Measurements from ENCODE around the gene SH3TC2. TPM values are rescaled to one million over a fixed set of nuclear protein-coding genes. Genes with fewer than 3 reads are reported as not detected.
A peak's percentile ranks its signal among the peaks of the same experiment; 100 is the strongest.

Gene SH3TC2
- polyA plus RNA-seq, 12 donors, result 0.91 to 5.0 (median 2.0) TPM; not detected in 2

DNA sequence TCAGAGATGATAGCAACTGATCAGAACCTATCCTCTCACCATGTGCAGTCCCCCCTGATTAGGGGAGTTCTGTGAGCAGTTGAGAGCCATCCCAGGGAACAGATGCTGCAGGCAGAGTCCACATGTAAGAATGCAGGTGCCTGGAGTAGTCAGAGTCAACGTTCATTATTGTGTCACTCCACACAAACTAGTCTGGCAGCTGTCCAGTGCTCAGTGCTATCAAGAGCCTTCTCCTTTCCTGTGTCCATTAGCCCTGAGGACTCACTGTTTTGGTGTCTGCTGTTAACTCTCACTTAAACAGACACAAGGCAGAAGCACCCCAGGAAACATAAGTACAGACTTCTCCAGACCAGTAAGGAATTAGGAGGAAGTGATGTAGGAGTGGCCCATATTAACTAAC is 2.5 kb downstream of the SH3TC2 start:
- no peak for DNase-seq

- no peak for DNase-seq
These were observed 6.2 kb downstream of the SH3TC2 start for GRCh38 chr5:149056616-149057165.

- no peak for DNase-seq
These were observed 8.4 kb downstream of the SH3TC2 start for GRCh38 chr5:149054416-149054815.

DNA sequence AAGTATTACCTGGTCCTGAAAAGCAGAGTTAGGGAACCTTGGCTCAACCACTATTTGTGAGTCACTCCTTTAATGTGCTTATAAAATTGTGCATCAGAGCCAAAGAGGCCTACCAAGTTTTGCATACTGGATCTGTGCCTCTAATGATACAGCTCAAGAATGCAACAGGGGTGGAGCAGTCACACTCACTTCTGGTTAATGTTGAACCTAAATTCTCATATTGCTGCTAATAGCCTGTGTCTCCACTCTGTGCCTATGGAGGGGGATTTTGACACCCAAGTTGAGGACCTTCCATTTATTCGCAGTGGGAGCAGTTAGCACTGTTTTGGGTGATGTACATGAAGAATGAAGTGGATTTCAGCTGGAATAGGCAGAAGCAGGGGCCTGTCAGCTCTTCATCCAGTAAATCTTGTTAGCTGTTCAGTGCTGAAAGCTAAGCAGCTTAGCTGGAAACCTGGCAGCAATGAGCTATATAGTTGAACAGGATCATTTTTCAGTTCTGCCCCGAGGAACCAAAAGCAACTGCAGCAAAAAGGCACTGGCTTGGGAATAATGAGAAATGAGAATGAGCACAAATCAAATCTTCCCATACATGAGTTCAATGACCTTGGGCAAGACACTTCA is 9.7 kb downstream of the SH3TC2 start:
- DNase-seq, result peak; percentile 43

DNA sequence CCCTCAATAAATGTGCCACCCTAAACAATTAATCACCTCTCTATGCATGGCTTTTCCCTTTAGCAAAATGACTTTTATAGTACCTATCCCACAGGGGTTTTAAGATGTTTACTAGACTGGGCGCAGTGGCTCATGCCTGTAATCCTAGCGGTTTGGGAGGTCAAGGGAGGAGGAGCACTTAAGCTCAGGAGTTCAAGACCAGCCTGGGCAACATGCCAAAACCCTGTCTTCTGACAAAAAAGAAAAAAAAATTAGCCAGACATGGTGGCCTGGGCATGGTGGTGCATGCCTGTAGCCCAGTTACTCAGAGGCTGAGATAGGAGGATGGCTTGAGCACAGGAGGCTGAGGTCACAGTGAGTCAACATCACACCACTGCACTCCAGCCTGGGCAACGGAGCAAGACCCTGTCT is 13.5 kb downstream of the SH3TC2 start:
- no peak for DNase-seq

- DNase-seq, result no peak
These were observed 14.1 kb downstream of the SH3TC2 start for GRCh38 chr5:149048811-149049210.

DNA sequence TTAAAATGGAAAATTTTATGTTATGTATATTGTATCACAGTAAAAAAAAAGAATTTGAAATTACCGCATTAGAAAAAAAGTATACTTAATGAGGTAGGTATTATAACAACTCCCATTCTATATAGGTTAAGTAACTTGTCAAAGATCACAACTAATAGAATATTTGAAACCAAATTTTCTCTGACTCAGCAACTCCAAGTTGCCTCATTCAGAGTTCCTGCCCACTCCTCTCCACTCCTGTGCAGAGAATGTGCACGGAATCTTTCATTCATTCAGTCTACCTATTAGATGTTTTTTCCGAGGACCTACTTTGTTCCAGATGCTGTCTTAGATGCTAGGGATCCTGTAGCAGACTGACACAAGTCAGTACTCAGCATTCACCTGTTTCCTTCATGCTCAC is 15.4 kb downstream of the SH3TC2 start:
- DNase-seq, result no peak

GRCh38 chr5:149046196-149046829 is 16.5 kb downstream of the SH3TC2 start:
- DNase-seq, result no peak

DNA sequence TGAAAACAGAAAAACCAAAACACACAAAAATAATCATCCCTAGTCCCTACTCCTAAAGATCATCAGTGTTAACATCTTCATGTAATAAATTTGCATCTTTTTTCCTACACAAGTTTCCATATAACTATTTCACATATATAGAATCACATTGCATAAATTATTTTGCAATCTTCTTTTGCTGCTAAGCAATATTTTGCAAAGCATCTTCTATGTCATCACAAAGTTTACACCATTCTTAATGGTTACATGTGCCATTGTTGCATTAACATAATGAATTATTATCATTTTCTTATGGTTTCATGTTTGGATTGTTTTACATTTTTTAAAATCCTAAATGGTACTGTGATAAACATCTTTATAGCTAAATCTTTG is 17.8 kb downstream of the SH3TC2 start:
- DNase-seq, result no peak

DNA sequence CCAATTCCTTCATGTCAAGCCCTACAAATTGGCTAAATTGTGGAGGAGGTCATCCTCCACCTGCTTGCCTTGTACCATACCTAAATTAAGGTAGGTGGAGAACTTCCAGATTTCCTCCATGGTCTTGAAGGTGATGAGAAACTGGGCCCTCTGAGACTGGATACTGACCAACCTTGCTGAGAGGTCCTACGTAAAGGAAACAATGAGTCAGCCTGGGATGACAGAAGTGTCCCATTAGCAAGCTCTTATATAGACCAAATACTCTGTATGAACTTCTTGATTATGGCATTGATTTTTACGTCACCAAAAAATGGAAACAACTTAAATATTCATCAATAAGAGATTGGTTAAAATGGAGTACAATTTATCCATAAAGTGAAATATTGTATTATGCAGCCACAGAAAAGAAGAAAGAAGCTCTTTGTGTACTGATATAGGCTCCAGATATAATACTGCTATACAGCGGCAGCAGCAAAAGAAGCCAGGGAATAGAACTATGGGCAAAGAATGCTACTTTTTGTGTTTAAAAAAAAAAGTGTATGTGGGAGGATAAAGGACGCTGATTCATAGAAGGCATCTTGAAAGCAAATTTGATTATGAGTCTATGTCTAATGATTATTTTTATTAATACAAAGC is 18.3 kb downstream of the SH3TC2 start:
- DNase-seq, result no peak

- no peak for DNase-seq
These were observed 19.2 kb downstream of the SH3TC2 start for GRCh38 chr5:149043641-149044040.

GRCh38 chr5:149042865-149043264 is 20.0 kb downstream of the SH3TC2 start:
- DNase-seq, result no peak

DNA sequence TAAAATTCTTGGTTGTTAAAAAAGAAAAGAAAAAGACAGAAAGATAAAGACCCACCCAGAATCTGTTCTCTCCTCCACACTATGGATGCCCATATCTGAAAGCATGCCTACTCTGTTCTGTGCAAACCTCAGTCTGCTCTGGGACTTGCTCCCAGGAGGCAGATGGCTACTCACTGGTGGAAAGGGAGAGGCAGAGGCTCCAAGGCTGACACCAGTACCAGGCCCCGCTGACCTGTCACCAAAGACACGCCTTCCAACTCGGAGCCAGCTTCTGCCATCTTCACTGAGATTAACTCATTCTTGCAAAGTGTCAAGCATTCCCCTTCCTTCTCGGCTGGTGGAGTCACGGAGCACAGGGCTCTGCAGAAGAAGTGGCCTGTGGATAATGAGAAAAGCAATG is 21.6 kb downstream of the SH3TC2 start:
- DNase-seq, result no peak

DNA sequence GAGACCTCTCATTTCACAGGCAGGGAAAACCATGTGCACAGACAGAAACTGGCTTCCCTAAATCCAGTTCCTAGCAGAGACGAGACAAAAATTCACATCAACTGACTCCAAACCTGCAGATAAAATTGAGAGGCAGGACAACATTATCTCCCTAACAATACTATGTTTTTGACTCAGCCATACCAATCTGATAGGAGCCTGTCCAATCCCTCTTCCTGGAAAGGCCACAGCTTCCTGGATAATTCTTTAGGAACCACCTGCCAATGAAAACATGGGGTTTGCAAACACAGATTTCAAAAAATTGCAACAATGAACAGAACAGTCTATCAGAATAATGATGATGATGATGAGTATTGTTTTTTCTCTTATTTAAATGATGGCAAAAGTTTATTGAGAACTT is 22.4 kb downstream of the SH3TC2 start:
- no peak for DNase-seq

GRCh38 chr5:149039506-149039905 is 23.4 kb downstream of the SH3TC2 start:
- DNase-seq, result no peak

DNA sequence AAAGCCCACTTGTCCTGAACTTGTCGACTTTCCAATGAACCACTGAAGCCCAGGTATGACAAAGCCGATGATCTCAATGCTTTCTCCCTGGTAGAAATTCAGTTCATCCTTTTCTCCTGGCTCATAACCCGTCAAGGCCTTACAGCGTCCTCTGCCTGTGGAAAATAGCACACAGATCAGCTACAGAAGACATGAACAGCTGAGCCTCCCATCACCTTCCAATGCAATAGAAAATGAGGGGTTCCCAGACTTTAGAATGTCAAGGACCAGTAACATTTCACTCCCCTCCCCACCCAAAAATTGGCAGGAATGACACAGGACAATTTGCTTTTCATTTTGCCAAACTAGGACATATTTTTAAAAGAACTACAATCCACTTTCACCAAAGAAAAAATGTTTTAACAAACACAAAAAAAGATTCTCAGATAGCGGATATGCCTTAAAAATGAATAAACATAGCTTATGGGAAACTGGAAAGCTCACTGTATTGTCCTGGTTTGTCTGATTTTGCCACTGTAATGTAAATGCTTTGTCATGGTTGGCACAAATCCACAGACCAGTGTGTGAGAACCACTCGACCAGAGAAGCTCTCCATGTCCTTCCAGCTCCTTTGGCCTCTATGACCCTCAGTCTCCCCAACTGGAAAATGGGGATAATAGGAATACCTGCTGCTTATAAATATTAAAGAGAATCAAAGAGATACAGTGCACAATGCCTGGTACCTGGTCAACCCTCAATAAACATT is 24.4 kb downstream of the SH3TC2 start:
- DNase-seq, result no peak

GRCh38 chr5:149037817-149038216 is 25.0 kb downstream of the SH3TC2 start:
- DNase-seq, result no peak

DNA sequence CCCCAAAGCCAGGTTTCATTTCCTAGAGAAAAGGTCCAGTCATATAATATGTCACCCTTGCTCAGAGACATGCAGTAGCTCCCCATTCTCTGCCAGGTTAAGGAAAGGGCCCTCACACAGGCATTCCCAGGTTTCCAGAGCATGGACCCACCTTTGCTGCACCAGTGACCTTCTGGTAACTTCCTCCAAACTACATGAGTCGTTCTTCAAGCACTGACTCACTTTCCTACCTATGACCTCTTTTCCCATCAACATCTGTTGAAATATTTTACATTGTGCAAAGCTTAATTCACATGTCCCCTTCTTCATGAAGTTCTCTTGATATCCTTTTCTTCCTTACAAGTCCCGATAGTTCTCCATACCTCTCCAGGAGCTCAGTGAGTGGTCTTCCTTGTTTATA is 25.9 kb downstream of the SH3TC2 start:
- DNase-seq, result no peak

DNA sequence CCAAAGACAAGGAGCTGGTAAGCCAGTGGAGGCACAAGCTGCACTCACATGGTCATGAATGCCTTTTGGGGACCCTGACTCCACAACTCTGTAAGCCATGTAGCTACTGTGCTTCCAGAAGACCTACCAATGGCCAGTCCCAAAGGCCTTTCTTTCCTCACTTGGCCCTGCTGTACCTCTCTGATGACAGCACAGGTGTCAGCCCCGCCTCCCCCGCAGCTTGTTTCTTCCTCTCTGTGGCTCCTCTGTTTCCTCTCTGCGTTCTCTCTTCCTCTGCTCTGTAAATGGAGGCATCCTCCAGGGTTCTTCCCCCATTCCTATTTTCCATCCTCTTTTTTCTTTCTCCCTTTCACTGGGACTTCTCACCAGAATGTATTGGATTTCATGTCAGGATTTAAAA is 26.7 kb downstream of the SH3TC2 start:
- no peak for DNase-seq

DNA sequence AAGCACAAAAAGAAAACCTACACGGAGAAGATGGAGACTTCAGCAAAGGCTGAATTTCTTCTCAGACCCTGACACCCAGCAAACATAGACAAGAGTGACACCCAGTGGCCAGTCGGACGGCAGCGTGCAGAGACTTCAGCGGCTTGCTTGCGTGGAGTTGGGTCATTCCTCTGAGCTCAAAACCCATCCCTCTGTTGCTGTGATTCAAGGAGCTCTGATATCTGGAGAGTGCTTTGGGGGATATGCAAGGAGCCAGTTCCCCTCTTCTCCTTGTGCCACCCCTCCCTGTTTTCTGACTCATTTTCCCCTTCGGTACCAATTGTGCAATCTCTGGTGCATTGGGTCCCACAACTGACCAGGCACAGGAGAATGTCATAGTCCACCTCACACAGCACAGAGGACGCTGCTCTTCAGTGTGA is 27.5 kb downstream of the SH3TC2 start:
- DNase-seq, result peak; percentile 70

DNA sequence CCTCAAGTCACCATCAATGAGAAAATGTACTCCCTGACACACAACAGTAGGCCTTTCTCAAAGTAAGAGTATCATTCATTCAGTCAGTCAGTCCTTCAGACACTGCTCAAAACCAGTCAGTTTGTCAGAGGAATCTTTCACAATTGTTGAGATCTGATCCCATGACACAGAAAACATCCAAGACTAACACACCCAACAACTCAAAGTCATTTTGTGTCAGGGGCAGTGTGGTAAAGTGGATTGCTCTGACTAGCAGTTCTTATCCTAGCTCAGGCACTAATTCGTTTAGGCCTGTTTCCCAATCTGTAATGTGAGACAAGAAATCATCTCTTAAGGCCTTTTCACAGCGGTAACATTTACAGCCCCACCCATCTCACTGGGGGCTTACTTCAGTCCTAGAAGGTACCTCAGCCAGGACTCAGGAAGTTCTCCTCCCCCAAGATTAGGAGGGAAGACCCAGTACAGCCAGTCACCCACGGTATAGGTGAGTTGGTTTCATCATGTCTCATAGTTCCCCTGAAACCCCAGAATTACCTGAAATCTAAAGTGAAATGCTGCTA is 31.9 kb downstream of the SH3TC2 start:
- no peak for DNase-seq

- no peak for DNase-seq
These were observed 32.5 kb downstream of the SH3TC2 start for GRCh38 chr5:149030392-149030791.

All from muscle of arm (tissue), 12 donors.